ENCODE results near the gene KREMEN1.
"Not testable (repeated sequence)": the region's sequence is repeated elsewhere in the genome, so short reads cannot be mapped to it uniquely, and the experiment has no call there.

KREMEN1 gene

DNA sequence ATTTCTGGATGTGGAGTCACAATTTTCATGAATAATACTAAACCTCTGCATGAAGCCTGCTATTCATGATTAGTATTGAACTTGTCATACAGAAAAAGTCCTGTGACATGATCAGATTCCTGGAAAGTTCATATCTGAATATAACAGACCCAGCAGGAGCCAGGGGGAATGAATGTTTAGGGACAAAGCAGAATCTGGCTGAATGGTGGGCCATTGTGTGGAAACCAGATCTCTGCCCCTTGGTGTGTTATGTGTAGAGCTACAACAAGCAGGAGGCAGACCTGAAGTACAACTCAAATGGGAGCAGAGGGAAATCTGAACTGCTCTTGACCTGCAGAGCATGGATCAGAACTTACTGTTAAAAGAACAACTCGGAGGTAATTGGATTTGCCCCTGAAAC lies 30.3 kb downstream of the KREMEN1 start:
- DNase-seq (ENCODE audit: low read depth, low spot score), result no peak

DNA sequence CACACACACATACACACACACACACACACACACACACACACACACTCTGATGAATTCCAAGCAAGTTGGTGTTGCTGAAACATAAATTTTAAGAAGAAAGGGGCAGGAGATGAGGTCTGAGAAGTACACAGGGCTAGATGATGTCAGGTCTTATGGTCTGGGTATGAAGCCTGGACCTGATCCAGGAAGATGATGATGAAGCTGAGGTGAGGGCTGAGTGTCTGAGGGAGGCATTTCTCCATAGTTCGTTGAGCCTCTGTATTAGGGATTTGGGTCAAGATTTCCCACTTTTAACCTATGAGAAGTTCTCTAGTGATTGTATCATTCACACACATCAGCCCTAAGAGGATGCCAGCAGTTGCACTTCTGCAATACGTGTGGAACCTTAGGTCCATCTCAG lies 32.6 kb downstream of the KREMEN1 start:
- no peak for DNase-seq (ENCODE audit: low read depth, low spot score)

DNA sequence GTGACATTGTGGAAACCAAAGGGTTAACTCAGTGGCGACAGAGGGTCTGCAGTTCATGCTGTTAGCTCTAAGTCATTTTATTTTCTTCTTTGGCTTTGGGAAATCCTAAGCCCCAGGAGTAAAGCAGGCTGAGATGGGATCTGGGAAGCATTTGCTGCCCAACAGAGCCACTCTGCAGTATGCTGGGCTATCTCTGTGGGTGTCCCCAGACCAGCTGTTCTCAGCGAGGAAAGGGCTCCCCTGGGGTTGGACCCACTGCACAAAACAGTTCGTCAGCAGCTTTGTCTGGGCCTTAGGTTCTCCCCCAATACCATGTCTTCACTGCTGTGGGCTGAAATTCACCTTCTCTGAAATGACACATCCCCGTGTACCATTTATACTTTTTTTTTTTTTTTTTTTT lies 34.0 kb downstream of the KREMEN1 start:
- DNase-seq (ENCODE audit: low read depth, low spot score), result no peak

DNA sequence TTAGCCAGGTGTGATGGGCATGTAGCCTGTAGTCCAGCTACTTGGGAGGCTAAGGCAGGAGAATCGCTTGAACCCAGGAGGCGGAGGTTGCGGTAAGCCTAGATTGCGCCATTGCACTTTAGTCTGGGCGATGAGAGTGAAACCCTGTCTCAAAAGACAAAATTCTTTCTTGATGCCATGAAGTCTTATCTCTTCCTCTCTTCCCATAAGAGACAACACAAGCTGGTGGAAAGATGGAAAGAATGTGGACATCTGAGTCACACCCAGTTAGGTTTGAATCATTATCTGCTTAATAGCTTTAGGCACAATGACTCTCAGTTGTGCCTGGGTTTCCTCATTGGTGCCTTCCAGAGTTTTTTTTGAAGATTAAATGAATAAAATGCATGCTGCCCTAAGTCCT lies 35.3 kb downstream of the KREMEN1 start:
- DNase-seq (ENCODE audit: low read depth, low spot score), result no peak

DNA sequence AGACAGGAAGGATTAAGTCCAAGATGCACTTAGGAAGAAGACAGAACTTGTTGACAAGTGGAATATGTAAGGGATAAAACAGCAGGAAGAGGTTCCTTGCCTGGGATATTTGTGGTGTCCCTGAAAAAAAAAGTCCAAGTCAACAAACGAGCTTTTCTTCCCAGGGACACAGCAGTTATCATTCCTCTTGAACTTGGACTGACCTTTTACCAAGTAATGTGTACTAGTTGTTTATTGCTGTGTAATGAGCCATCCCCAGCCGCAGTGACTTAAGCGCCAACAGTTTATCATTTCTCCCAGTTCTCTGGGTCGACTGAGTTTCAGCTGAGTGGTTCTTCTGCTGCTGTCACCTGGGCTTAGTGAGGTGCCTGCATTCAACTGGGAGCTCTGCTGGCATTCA lies 37.0 kb downstream of the KREMEN1 start:
- DNase-seq (ENCODE audit: low read depth, low spot score), result no peak

DNA sequence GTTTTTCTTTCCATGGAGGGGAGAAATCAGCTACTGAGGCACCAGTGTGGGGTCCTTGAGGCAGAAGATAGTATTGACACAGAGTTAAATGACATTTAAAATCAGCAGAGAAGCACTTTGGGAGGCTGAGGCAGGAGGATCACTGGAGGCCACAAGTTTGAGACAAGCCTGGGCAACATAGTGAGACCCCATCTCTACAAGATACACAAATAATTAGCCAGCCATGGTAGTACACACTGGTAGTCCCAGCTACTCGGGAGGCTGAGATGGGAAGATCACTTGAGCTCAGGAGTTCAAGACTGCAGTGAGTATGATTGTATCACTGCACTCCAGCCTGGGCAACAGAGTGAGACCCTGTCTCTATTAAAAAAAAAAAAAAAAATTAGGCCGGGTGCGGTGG lies 38.1 kb downstream of the KREMEN1 start:
- DNase-seq (ENCODE audit: low read depth, low spot score), result no peak

DNA sequence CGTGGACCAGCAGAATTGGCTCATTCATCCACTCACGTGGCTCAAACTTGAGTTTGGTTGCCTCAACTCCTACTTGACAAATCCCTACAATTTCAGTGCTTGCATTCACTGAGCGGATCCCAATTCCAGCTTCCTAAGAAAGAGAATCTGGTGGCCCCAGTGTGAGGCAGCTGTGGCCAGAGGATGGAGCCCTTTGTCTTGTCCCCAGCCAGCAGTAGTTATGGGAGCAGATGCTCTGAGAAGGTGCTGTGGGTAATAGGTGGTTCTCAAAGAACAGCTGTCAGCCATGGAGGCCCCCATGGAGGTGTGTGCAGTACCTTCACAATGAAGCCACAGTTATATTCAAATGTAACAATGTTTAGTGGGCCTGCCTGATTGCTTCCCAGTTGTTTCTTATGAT lies 39.3 kb downstream of the KREMEN1 start:
- DNase-seq (ENCODE audit: low read depth, low spot score), result no peak

DNA sequence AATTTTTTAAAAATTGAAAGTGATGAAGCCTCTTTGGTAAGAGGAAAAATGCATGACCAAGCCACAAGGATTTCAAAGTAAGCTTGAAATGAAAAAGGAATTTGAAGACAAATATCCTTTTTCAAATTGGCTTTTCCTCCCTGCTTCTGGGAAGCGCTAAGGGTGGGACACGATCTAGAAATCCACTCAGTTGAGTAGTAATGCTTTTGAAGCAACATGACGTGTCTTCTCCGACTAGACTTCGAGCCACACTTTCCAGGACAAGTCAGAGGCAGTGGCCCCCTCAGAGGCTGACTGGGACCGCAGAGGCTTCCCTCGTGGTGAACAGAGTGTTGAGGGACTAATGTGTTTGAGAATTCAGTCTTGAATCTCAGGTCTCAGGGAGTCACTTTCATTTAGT lies 39.8 kb downstream of the KREMEN1 start:
- DNase-seq (ENCODE audit: low read depth, low spot score), result no peak

DNA sequence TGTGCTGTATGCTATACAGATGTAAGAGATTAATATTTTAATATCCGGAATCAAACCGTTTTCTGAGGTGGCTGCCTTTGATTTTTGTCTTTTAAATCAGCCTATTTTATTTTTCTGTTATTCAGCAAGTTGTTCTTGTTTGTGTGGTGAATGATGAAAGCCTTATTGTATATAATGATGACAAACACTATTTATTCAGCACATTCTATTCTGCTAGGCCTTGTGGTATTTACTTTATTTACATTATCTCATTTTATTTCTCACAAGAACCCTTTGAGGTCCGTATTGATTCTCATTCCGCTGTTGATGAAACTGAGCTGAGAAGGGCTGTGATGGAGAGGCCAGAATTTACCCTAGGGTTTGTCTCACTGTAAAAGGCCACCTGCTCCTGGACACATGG lies 40.5 kb downstream of the KREMEN1 start:
- no peak for DNase-seq (ENCODE audit: low read depth, low spot score)

DNA sequence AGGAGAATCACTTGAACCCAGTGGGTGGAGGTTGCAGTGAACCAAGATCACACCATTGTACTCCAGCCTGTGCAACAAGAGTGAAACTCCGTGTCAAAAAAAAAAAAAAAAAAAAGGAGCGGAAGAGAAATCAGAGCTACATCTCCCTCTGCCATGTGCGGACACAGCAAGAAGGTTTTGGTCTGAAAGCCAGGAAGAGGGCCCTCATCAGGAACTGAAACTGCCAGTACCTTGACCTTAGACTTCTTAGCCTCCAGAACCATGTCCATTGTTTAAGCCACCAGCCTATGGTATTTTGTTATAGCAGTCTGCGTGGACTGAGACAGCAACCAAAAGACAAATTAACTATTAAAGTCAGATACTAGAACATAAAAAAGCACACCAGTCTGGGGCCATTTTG lies 41.6 kb downstream of the KREMEN1 start:
- DNase-seq (ENCODE audit: low read depth, low spot score), result no peak

DNA sequence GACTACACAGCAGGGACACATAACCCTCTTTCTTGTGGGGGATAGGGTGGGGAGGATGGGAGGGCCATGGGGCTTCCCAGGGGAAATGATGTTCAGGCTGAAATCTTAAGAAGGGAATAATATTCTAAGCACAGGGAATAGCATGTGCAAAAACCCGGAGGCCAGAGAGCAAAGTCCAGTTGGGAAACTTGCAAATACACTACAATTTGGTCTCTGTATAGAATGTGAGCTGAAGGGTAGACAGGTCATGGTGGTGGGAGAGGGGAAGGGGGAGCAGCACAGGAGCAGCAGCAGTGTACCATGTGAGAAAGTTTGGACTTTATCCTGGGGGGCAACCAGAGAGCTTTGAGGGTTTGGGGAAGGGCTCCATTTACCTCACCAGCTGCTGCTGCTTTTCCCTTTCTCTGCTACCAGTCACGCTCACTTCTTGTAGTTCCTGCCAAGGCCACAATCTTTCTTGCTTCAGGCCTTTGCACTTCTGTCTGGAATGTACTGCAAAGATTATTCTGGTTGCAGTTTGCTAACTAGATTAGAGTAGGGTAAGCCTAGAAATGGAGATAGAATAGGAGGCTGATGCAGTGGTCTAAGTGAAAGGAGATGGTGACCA lies 43.0 kb downstream of the KREMEN1 start:
- DNase-seq (ENCODE audit: low read depth, low spot score), result no peak

DNA sequence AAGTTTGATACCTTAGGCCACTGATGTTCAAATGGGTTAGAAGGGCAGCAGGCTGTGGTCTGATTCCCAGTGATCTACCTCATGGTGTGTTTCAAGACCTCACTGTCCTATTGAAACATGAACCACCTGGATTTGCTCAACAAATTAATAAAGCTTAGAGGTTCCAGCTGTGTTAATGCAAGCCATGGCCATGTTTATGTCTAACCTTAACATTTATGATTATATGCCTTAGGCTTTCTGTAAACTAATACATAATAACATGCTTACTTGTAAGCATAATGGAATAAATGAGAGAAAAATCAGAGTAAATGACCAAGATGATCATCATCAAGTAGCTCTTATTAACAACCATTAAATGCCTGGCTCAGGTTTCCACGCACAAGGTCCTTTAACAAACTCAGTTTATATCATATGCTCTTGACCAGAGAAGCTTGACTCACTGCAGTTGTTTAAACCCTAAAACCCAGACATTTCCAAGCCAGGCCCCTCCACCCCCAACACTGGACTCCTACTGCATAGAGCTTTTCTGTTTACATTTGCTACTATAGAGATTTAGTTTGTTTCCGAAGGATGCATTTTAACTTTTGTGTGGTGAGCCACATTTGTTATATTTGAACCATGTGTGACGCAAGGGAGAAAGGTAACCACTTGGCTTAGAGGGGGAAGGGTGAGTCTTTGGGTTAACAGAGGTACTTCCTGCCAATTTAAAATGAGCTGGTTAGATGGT lies 43.7 kb downstream of the KREMEN1 start:
- DNase-seq (ENCODE audit: low read depth, low spot score), result no peak

DNA sequence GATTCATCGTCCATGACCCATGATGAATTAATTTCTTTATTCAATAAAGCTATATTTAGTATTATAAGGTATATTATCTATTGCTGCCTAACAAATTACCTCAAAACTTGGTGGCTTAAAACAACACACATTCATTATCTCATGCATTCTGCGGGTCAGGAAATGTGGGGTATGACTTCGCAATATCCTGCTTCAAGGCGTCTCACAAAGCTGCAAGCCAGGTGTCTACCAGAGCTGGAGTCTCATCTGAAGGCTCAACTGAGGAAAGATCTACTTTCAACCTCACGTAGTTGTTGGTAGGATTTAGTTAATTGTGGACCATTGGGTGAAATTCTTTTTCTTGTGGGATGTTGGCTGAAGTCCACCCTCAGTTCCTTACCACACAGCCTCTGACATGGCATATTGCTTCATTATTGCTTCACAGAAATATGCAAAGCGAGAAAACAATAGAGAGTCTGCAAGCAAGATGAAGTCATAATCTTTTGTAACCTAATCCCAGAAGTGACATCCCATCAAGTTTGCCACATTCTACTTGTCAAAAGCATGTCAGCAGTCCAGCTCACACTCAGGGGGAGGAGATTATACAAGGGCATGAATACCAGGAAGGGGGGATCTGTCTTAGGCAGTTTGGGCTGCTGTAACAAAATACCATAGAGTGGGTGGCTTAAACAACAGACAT lies 45.1 kb downstream of the KREMEN1 start:
- DNase-seq (ENCODE audit: low read depth, low spot score), result no peak

DNA sequence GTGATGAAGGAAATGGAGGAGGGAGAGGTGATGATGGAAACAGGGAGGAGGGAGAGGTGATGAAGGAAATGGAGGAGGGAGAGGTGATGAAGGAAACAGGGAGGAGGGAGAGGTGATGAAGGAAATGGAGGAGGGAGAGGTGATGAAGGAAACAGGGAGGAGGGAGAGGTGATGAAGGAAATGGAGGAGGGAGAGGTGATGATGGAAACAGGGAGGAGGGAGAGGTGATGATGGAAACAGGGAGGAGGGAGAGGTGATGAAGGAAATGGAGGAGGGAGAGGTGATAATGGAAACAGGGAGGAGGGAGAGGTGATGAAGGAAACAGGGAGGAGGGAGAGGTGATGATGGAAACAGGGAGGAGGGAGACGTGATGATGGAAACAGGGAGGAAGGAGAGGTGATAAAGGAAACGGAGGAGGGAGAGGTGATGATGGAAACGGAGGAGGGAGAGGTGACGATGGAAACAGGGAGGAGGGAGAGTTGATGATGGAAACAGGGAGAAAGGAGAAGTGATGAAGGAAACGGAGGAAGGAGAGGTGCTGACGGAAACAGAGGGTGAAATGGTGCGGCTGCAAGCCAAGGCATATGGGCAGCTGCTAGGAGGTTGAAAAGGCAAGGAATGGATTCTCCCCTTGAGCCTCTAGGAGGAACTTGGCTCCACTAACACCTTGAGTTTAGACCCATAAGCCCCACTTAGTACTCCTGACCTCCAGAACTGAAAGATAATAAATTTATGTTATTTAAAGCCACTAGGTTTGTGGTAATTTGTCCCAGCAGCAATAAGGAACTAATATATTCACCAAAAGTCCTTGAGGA lies 47.5 kb downstream of the KREMEN1 start:
- DNase-seq (ENCODE audit: low read depth, low spot score), result not testable (repeated sequence)

DNA sequence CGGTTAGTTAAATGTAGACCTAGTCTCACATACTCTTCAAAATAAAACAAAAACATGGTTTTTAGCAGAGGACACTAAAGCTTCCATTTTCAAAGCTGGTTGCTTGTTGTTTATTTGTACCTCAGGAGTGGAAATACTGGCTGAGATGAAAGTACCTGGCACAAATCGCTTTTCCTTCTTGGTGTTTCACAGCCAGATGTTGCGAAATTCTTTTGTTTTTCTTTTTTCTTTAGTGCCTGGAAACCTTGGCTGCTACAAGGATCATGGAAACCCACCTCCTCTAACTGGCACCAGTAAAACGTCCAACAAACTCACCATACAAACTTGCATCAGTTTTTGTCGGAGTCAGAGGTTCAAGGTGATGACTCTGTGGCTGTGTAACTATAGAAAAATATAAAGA lies 48.3 kb downstream of the KREMEN1 start:
- no peak for DNase-seq (ENCODE audit: low read depth, low spot score)

DNA sequence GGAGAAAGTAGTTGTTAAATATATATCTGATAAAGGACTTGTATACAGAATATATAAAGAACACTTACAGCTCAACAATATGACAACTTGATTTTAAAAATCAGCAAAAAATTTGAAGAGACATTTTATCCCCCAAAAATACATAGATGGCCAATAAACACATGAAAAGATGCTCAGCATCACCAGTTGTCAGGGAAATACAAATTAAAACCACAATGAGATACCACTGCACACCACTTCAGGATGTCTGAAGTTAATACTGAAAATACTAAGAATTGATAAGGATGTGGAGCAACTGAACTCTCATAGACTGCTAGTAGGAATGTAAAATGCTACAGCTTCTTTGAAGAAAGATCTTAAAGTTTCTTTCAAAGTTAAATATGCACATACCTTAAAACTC lies 49.2 kb downstream of the KREMEN1 start:
- DNase-seq (ENCODE audit: low read depth, low spot score), result no peak

DNA sequence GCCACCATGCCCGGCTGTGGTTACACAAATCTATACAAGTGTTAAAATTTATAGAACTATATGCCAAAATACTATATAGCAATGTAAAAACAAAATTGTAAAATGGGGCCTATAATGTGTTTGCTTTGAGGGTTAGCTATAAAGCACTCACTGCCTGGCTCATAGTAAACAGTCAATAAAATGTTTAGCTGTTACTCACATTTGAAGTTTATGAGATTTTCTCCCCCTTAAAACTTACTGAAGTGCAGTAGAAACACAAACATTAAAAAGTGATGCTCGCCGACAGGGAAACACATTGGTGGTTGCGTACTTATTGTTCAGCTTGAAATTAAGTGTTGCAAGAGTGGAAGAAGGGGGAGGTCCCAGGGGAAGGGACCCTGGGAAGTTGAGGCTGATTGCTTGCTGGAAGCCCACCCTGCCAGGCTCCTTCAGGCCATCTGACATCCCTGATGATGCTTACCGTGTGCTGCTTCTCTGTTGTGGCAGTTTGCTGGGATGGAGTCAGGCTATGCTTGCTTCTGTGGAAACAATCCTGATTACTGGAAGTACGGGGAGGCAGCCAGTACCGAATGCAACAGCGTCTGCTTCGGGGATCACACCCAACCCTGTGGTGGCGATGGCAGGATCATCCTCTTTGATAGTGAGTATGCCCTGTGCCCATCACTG lies 52.1 kb downstream of the KREMEN1 start:
- DNase-seq (ENCODE audit: low read depth, low spot score), result no peak

DNA sequence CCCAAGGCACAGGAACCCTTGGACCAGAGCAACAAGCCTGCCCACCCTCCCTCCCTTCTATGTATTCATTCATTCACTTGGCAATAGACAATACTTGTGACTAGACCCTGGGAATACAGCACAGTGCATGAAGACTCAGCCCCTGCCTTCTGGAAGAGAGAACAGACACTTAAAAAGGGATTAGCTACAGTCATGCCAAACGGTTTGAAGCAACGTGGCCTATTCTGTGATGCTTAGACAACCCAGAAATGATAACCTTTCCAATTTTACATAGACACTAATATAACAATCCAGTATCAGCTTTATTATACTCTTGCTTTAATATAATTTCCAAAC lies 52.6 kb downstream of the KREMEN1 start:
- no peak for DNase-seq (ENCODE audit: low read depth, low spot score)

DNA sequence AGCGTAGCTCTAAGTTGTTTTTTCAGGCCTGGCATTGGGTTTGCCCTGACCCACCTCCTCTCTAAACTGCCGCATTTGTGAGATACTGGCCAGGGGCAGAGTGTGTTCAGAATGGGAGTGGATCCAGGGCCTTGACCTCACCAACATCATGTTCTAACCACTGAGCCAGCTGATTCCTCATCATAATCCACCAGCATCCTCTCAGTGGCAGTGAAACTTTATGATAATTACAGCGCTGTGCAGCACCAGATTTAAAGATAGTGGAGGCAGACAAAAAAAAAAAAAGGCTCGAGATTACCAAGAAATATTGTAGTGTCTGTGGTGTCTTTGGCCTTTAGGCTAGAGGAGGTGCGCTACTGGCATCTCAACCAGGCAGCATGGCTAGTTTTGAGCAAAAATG lies 53.0 kb downstream of the KREMEN1 start:
- no peak for DNase-seq (ENCODE audit: low read depth, low spot score)

DNA sequence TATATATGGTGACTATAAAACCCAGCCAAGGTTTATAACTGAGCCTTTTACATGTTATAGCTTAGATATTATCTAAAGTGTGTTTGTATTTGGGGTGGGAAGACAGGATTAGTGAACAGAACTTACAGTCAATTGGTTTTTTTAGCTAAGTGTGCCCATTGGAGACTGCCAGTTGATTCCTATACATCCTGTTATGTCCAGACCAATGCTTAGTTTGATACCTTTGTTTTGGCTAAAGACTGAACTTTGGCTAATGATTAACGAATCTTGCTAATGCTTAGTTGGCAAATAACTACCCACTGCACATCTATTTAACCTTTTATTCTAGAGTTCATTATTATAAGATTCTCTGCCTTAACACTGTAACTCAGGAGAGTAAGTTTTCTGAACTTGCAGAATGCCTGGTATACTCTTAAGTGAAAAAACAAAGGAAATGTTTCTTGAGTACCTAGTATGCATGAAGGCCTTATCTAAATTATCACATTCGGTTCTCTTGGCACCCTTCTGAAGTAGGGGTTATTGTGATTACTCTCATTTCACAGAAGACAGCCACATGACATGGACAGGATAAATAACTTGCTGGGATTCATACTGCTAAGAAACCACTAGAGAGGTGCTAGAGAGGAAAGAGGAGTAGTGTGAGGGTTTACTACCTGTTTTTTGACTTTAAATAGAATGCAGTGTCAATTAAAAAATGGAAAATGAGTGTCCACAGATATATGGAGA lies 54.0 kb downstream of the KREMEN1 start:
- DNase-seq (ENCODE audit: low read depth, low spot score), result no peak
